GM23248 (cell line): ENCODE data around the gene NIPAL4. TPM values are rescaled to one million over a fixed set of nuclear protein-coding genes. Genes with fewer than 3 reads are reported as not detected.

ENCODE experiments used
- DNase-seq: peaks from one replicate; pipeline ENCODE4 v3.0.0-alpha.2; 2015
- H2AFZ ChIP-seq: fragments of 200-600 bp; sonication (generic); 2 replicates; pipeline ENCODE4 v1.6.1; 2016; ENCODE audit warnings: antibody characterized with exemption
- H3F3A ChIP-seq: fragments of 200-600 bp; sonication (generic); 2 replicates; pipeline ENCODE4 v1.6.1; 2016; ENCODE audit warnings: mild to moderate bottlenecking, antibody characterized with exemption, mixed run types; ENCODE audit not compliant: insufficient read depth
- H3K27ac ChIP-seq: fragments of 200-600 bp; sonication (generic); 2 replicates; pipeline ENCODE4 v1.5.1; 2016; ENCODE audit warnings: mild to moderate bottlenecking
- H3K27me3 ChIP-seq: fragments of 200-600 bp; sonication (generic); replicated peaks from 2 replicates; pipeline ENCODE4 v1.6.1; 2016; ENCODE audit warnings: mild to moderate bottlenecking; ENCODE audit not compliant: insufficient read depth
- H3K36me3 ChIP-seq: fragments of 200-600 bp; sonication (generic); 2 replicates; pipeline ENCODE4 v1.6.1; 2016; ENCODE audit warnings: low read depth, mild to moderate bottlenecking
- H3K4me1 ChIP-seq: fragments of 200-600 bp; sonication (generic); 2 replicates; pipeline ENCODE4 v1.6.1; 2016; ENCODE audit warnings: mild to moderate bottlenecking; ENCODE audit not compliant: insufficient read depth
- H3K4me2 ChIP-seq: fragments of 200-600 bp; sonication (generic); one replicate; pipeline ENCODE4 v1.6.1; 2016; ENCODE audit warnings: mild to moderate bottlenecking; ENCODE audit not compliant: unreplicated experiment
- H3K4me3 ChIP-seq: fragments of 200-600 bp; sonication (generic); 2 replicates; pipeline ENCODE4 v1.5.1; 2016; ENCODE audit warnings: mild to moderate bottlenecking
- H3K79me2 ChIP-seq: fragments of 200-600 bp; sonication (generic); 2 replicates; pipeline ENCODE4 v1.6.1; 2016; ENCODE audit warnings: mild to moderate bottlenecking; ENCODE audit not compliant: insufficient read depth
- H3K9ac ChIP-seq: fragments of 200-600 bp; sonication (generic); 2 replicates; pipeline ENCODE4 v1.6.1; 2016; ENCODE audit warnings: mild to moderate bottlenecking
- H3K9me2 ChIP-seq: fragments of 200-600 bp; sonication (generic); 2 replicates; pipeline ENCODE4 v1.6.1; 2016; ENCODE audit warnings: mixed run types, mild to moderate bottlenecking, moderate library complexity; ENCODE audit not compliant: insufficient read depth
- H3K9me3 ChIP-seq: fragments of 200-600 bp; sonication (generic); one replicate; pipeline ENCODE4 v1.6.1; 2017; ENCODE audit warnings: low read depth
- H4K20me1 ChIP-seq: fragments of 200-600 bp; sonication (generic); 2 replicates; pipeline ENCODE4 v1.6.0; 2016; ENCODE audit not compliant: insufficient read depth
- EZH2 ChIP-seq: fragments of 200-600 bp; sonication (generic); IDR thresholded peaks from 2 replicates; pipeline ENCODE4 v1.6.1; 2018; ENCODE audit warnings: antibody characterized with exemption, mild to moderate bottlenecking; ENCODE audit not compliant: insufficient read depth, poor library complexity, severe bottlenecking
- EZH2phosphoT487 ChIP-seq: fragments of 200-600 bp; sonication (generic); IDR thresholded peaks from 2 replicates; pipeline ENCODE4 v1.6.1; 2018; ENCODE audit warnings: antibody characterized with exemption, moderate library complexity, mild to moderate bottlenecking, low read depth; ENCODE audit not compliant: insufficient read depth
- WGBS, 2 experiments: methylation state at CpG; one replicate each; pipeline ENCODE4 v1.1.6; 2015 to 2017; ENCODE audit warnings: low lambda C conversion rate in 2 of 2, low coverage in 1 of 2; ENCODE audit errors: missing lambda C conversion rate in 2 of 2; 5-methylcytosine and 5-hydroxymethylcytosine counted together
- in situ Hi-C: fragments of 300-500 bp; cut with MboI; formaldehyde crosslinking; loops from 2 replicates; pipeline ENCODE4 v1.15.0; 2020
- polyA plus RNA-seq: library from polyadenylated mRNA; unstranded; fragments of >200 nt; fragmentation: Nextera tagmentation; extraction: Ambion mirVana; gene quantifications from 2 replicates; pipeline ENCODE4 v1.2.1, GENCODE V29; 2016
- total RNA-seq: library from RNA; depleted of rRNA; stranded (reverse); fragments of >200 nt; shearing (Covaris generic); gene quantifications from 2 replicates; pipeline ENCODE4 v1.2.3, GENCODE V29; 2014

The NIPAL4 gene
- total and polyA plus RNA-seq, 2 experiments from 2014 or later = not detected

- WGBS, 2 experiments = 95 to 97% methylated on average over 8 of the region's 8 CpGs
- Histone ChIP-seq H3K36me3 (no peaks in the 10 kb centered on the region), H3K9me2 (no peaks in the 10 kb centered on the region), H3K4me1 (peaks cover 44% of the 10 kb centered on the region), H3K79me2 (no peaks in the 10 kb centered on the region), H3K27me3 (no peaks in the 10 kb centered on the region), H4K20me1 (no peaks in the 10 kb centered on the region), H2AFZ (no peak overlapping the region), H3F3A (peaks cover 51% of the 10 kb centered on the region), H3K4me3 (no peak overlapping the region), H3K9me3 (no peaks in the 10 kb centered on the region), H3K9ac (no peak overlapping the region), H3K4me2 (no peak overlapping the region), H3K27ac (no peak overlapping the region)
- TF ChIP-seq EZH2phosphoT487 (no peak), EZH2 (no peak)
- DNase-seq = no peak
- in situ Hi-C loops = no loop called here
Observed at GRCh38 chr5:157513182-157513581, 53.2 kb downstream of the NIPAL4 start.

GRCh38 chr5:157514974-157515373, 55.0 kb downstream of the NIPAL4 start:
- no peak for DNase-seq
- in situ Hi-C loops = no loop called here
- TF ChIP-seq EZH2phosphoT487 = no peak
- no peak for TF ChIP-seq EZH2
- H3K9me3 ChIP-seq = no peaks in the 10 kb centered on the region
- no peak overlapping the region for H3K27ac ChIP-seq
- H4K20me1 ChIP-seq = no peaks in the 10 kb centered on the region
- 0 out of 2 replicates have a peak, but pooled peaks cover 3% of the 10 kb centered on the region for H3K79me2 ChIP-seq
- H3K4me3 ChIP-seq = no peak overlapping the region
- H3K4me1 ChIP-seq = peaks cover 44% of the 10 kb centered on the region
- H3K9me2 ChIP-seq = no peaks in the 10 kb centered on the region
- no peak overlapping the region for H3K4me2 ChIP-seq
- H3K36me3 ChIP-seq = no peaks in the 10 kb centered on the region
- WGBS, 2 experiments = 97% methylated on average over 2 of the region's 2 CpGs
- no peak overlapping the region for H2AFZ ChIP-seq
- H3K27me3 ChIP-seq = no peaks in the 10 kb centered on the region
- H3F3A ChIP-seq = peaks cover 51% of the 10 kb centered on the region
- H3K9ac ChIP-seq = no peak overlapping the region

GRCh38 chr5:157516006-157516405, 56.0 kb downstream of the NIPAL4 start:
- peak overlapping the region; percentile 70 for H3K4me2 ChIP-seq
- H3K9ac ChIP-seq = peak overlapping the region; percentile 77
- peaks cover 47% of the 10 kb centered on the region for H3F3A ChIP-seq
- no peaks in the 10 kb centered on the region for H3K9me2 ChIP-seq
- peak; percentile 96 for DNase-seq
- no peak overlapping the region for H2AFZ ChIP-seq
- peak overlapping the region; percentile 97 for H3K27ac ChIP-seq
- TF ChIP-seq EZH2phosphoT487 = no peak
- no peak for TF ChIP-seq EZH2
- H3K9me3 ChIP-seq = no peaks in the 10 kb centered on the region
- H4K20me1 ChIP-seq = no peaks in the 10 kb centered on the region
- H3K4me3 ChIP-seq = peak overlapping the region; percentile 30; the same call in 1 of the 2 replicates
- no peaks in the 10 kb centered on the region for H3K27me3 ChIP-seq
- no peaks in the 10 kb centered on the region for H3K36me3 ChIP-seq
- H3K4me1 ChIP-seq = peaks cover 44% of the 10 kb centered on the region
- in situ Hi-C loops = no loop called here
- H3K79me2 ChIP-seq = 0 out of 2 replicates have a peak, but pooled peaks cover 3% of the 10 kb centered on the region
- WGBS, 2 experiments = 0 to 2% methylated on average over 3 of the region's 3 CpGs

- H3K9me2 ChIP-seq = no peaks in the 10 kb centered on the region
- H3K36me3 ChIP-seq = no peaks in the 10 kb centered on the region
- 4% methylated on average over 5 of the region's 5 CpGs for WGBS, 2 experiments
- H3F3A ChIP-seq = peaks cover 46% of the 10 kb centered on the region
- peak; percentile 98 for DNase-seq
- no peaks in the 10 kb centered on the region for H3K27me3 ChIP-seq
- H3K9me3 ChIP-seq = no peaks in the 10 kb centered on the region
- H3K9ac ChIP-seq = peak overlapping the region; percentile 77
- H4K20me1 ChIP-seq = no peaks in the 10 kb centered on the region
- in situ Hi-C loops = no loop called here
- H3K4me2 ChIP-seq = peak overlapping the region; percentile 70
- H3K27ac ChIP-seq = peak overlapping the region; percentile 97
- peak overlapping the region; percentile 35; the same call in 1 of the 2 replicates for H2AFZ ChIP-seq
- TF ChIP-seq EZH2 (no peak), EZH2phosphoT487 (no peak)
- 0 out of 2 replicates have a peak, but pooled peaks cover 3% of the 10 kb centered on the region for H3K79me2 ChIP-seq
- peak overlapping the region; percentile 30; the same call in 1 of the 2 replicates for H3K4me3 ChIP-seq
- peaks cover 46% of the 10 kb centered on the region for H3K4me1 ChIP-seq
Observed at GRCh38 chr5:157516626-157517325, 56.8 kb downstream of the NIPAL4 start.
